Heart left ventricle (tissue), 16 donors: ENCODE measurements around the gene CLDN14. TPM values are rescaled to one million over a fixed set of nuclear protein-coding genes. Genes with fewer than 3 reads are reported as not detected.

Experiments
- ATAC-seq, 4 donors: fragments of 200-7000 bp; cut with Tn5 transposase; one replicate each; pipeline ENCODE4 v1.9.1; 2020 to 2022; ENCODE audit warnings: moderate library complexity in 4 of 4, mild to moderate bottlenecking in 3 of 4, moderate number of reproducible peaks in 1 of 4
- DNase-seq, 5 donors: peaks; one replicate each; pipeline ENCODE4 v3.0.0-alpha.2; 2020
- H3K27ac ChIP-seq, 12 donors: fragments of 200-600 bp; sonication (generic) in 4 of 12; one replicate each; pipeline versions ENCODE4 v1.5.0 to v1.8.0; 2016 to 2022; ENCODE audit warnings: mild to moderate bottlenecking in 2 of 12
- H3K27me3 ChIP-seq, 9 donors: fragments of 200-600 bp; sonication (generic) in 2 of 9; one replicate each; pipeline versions ENCODE4 v1.5.1 to v1.8.0; 2016 to 2022; ENCODE audit warnings: mild to moderate bottlenecking in 3 of 9
- H3K36me3 ChIP-seq, 9 donors: fragments of 200-600 bp; sonication (generic) in 2 of 9; one replicate each; pipeline versions ENCODE4 v1.5.0 to v1.8.0; 2018 to 2022; ENCODE audit warnings: mild to moderate bottlenecking in 2 of 9
- H3K4me1 ChIP-seq, 12 donors: fragments of 200-600 bp; sonication (generic) in 4 of 12; one replicate each; pipeline versions ENCODE4 v1.5.0 to v1.8.0; 2016 to 2022; ENCODE audit warnings: mild to moderate bottlenecking in 3 of 12
- H3K4me3 ChIP-seq, 12 donors: fragments of 200-600 bp; sonication (generic) in 4 of 12; one replicate each; pipeline versions ENCODE4 v1.5.0 to v1.8.0; 2017 to 2022; ENCODE audit warnings: mild to moderate bottlenecking in 9 of 12, moderate library complexity in 4 of 12
- H3K9me3 ChIP-seq, 12 donors: fragments of 200-600 bp; sonication (generic) in 4 of 12; one replicate each; pipeline versions ENCODE4 v1.5.0 to v1.8.0; 2016 to 2022; ENCODE audit warnings: mild to moderate bottlenecking in 1 of 12
- CTCF ChIP-seq, 12 donors: fragments of 200-600 bp; sonication (generic) in 4 of 12; IDR thresholded peaks; one replicate each; pipeline versions ENCODE4 v1.5.0 to v1.8.0; 2018 to 2022; ENCODE audit warnings: antibody characterized with exemption in 12 of 12, mild to moderate bottlenecking in 5 of 12
- POLR2A ChIP-seq, 2 donors: fragments of 450-650 bp; IDR thresholded peaks; one replicate each; pipeline ENCODE4 v1.6.1; 2017; ENCODE audit warnings: antibody characterized with exemption in 2 of 2, mild to moderate bottlenecking in 2 of 2, moderate library complexity in 2 of 2
- WGBS, 4 donors: extraction: QIAGEN DNeasy Blood & Tissue Kit in 2 of 4; methylation state at CpG; one replicate each; pipeline versions ENCODE4 v1.1.5 to v1.1.7; 2013 to 2018; 5-methylcytosine and 5-hydroxymethylcytosine counted together
- intact Hi-C, 10 donors: fragments of 100-400 bp; cut with DNase I; formaldehyde crosslinking; loops; one replicate each; pipeline versions ENCODE4 v1.11.1 to v1.14.2; 2022
- polyA plus RNA-seq, 2 donors: library from polyadenylated mRNA; stranded (reverse); fragments of 200-250 nt; gene quantifications; one replicate each; pipeline ENCODE4 v1.2.3, GENCODE V29; 2013
- total RNA-seq, 9 donors: library from RNA; depleted of rRNA in 2 of 9; stranded (reverse); fragments of >200 nt in 2 of 9; fragmentation: NEBNext Ultra II Directional in 3 of 9; extraction: Animal tissue kit (Norgen Biotek cat#: 25700) in 3 of 9; gene quantifications; one replicate each; pipeline versions ENCODE4 v1.1.0 to v1.2.4, GENCODE V29; 2016 to 2023
- donor health status: ischemic (EF 13 %, LVEDD 7.1; RV severe dilation, severe dysfunction).
- donor health status: healthy with polysubstance abuse.
- donor health status: DM: no; HTN: yes; CAD: no.
- donor health status: DM: no; HTN: no; CAD: no.
- donor health status: ischemic (EF 25% LVEDD 6.9; RV normal size, moderate dysfunction).
- donor health status: ischemic (EF 25% LVEDD 5.7; RV mildly dilated, moderate dysfunction).
- donor health status: healthy.
- donor health status: DM: yes; HTN: yes; CAD: no.
- donor health status: ischemic (EF 35%, LVEDD 5.7; RV mildly dilated, moderate dysfunction).
- donor health status: nonischemic (EF 11% LVEDD 7.7; RV severe dilation, severe dysfunction).
- donor health status: DM: yes; HTN: yes; CAD: no.
- donor health status: PGD.
- donor health status: ischemic (EF 29% LVEDD 5.4; RV normal size, mild dysfunction).
- donor health status: nonischemic (EF 23%, LVEDD 6.1; RV moderate dilation, normal function).

Gene CLDN14
- total and polyA plus RNA-seq, 11 donors, result not detected

- ATAC-seq, result no peak
- no peak overlapping the region for H3K27ac ChIP-seq
- peaks cover 0 to 11% (median 0%) of the 10 kb centered on the region in 12 donors for H3K4me1 ChIP-seq
- H3K36me3 ChIP-seq, result no peaks in the 10 kb centered on the region
- no peaks in the 10 kb centered on the region for H3K27me3 ChIP-seq
- H3K9me3 ChIP-seq, result no peaks in the 10 kb centered on the region
- intact Hi-C loops, result no loop called here
- H3K4me3 ChIP-seq, result no peak overlapping the region
- WGBS, 4 donors, result 90 to 94% (median 91%) methylated on average over 12 of the region's 12 CpGs
- DNase-seq, result no peak
- TF ChIP-seq POLR2A (IDR thresholded peaks at IDR 0.05), result no peak
- TF ChIP-seq CTCF (IDR thresholded peaks at IDR 0.05), result no peak
These were observed 696 bp upstream of the CLDN14 start for GRCh38 chr21:36480618-36481017.

- Histone ChIP-seq H3K36me3 (no peaks in the 10 kb centered on the region), H3K27me3 (no peaks in the 10 kb centered on the region), H3K9me3 (no peaks in the 10 kb centered on the region), H3K27ac (no peak overlapping the region), H3K4me1 (peaks cover 0 to 11% (median 0%) of the 10 kb centered on the region in 12 donors), H3K4me3 (no peak overlapping the region)
- intact Hi-C loops, result loop anchor here in 1 of 10 donors (10.0 kb wide), 1 partner anchor 54 kb away; no protein-coding TSS in a partner anchor
- DNase-seq (no peak), ATAC-seq (no peak)
- WGBS, 4 donors, result 50 to 64% (median 58%) methylated on average over 6 to 7 of the region's 7 CpGs
- TF ChIP-seq CTCF (IDR thresholded peaks at IDR 0.05), result no peak
These were observed 981 bp downstream of the CLDN14 start for GRCh38 chr21:36478941-36479340.

- no peak for DNase-seq
These were observed 1.7 kb downstream of the CLDN14 start for GRCh38 chr21:36478207-36478701.

GRCh38 chr21:36477559-36477958 is 2.4 kb downstream of the CLDN14 start:
- intact Hi-C loops, result loop anchor here in 1 of 10 donors (10.0 kb wide), 1 partner anchor 53 kb away; no protein-coding TSS in a partner anchor
- H3K4me3 ChIP-seq, result no peak overlapping the region
- DNase-seq (no peak), ATAC-seq (peak in 2 of 4 donors; percentile 16 to 26)
- H3K27me3 ChIP-seq, result no peaks in the 10 kb centered on the region
- no peaks in the 10 kb centered on the region for H3K9me3 ChIP-seq
- TF ChIP-seq CTCF (IDR thresholded peaks at IDR 0.05) (no peak), POLR2A (IDR thresholded peaks at IDR 0.05) (no peak)
- no peak overlapping the region for H3K27ac ChIP-seq
- no peaks in the 10 kb centered on the region for H3K36me3 ChIP-seq
- 39 to 50% (median 48%) methylated on average over 7 of the region's 7 CpGs for WGBS, 4 donors
- H3K4me1 ChIP-seq, result peaks cover 0 to 11% (median 0%) of the 10 kb centered on the region in 12 donors

More at GRCh38 chr21:36478207-36478701, 1.7 kb downstream of the CLDN14 start:
- no peak for TF ChIP-seq POLR2A (IDR thresholded peaks at IDR 0.05)
- no peak for TF ChIP-seq CTCF (IDR thresholded peaks at IDR 0.05)
- Histone ChIP-seq H3K36me3 (no peaks in the 10 kb centered on the region), H3K9me3 (no peaks in the 10 kb centered on the region), H3K27me3 (no peaks in the 10 kb centered on the region), H3K4me3 (no peak overlapping the region), H3K27ac (no peak overlapping the region), H3K4me1 (peaks cover 0 to 11% (median 0%) of the 10 kb centered on the region in 12 donors)
- 58 to 76% (median 69%) methylated on average over 6 of the region's 6 CpGs for WGBS, 4 donors
- intact Hi-C loops, result loop anchor here in 1 of 10 donors (10.0 kb wide), 1 partner anchor 53 kb away; no protein-coding TSS in a partner anchor
- ATAC-seq, result peak in 1 of 4 donors; percentile 77
